AG04449 (cell line): ENCODE measurements around the gene SLC25A24.
"Not testable (repeated sequence)": the region's sequence is repeated elsewhere in the genome, so short reads cannot be mapped to it uniquely, and the experiment has no call there.

Experiments used
- CTCF ChIA-PET: fragments of 350-600 bp; formaldehyde crosslinking; extraction: SDS; loops from one replicate; lab custom pipeline; 2021; ENCODE audit warnings: antibody characterized with exemption; lab: Yijun Ruan, JAX
- POLR2A ChIA-PET: fragments of 400-600, 350-600 bp; formaldehyde crosslinking; extraction: SDS; loops from one replicate; lab custom pipeline; 2020; ENCODE audit warnings: antibody characterized with exemption, inconsistent platforms; lab: Yijun Ruan, JAX
- DNase-seq: peaks from one replicate; pipeline ENCODE4 v3.0.0-alpha.2; 2010; ENCODE audit warnings: low read depth, low spot score
- H3K4me3 ChIP-seq: 2 replicates; pipeline ENCODE4 v1.5.1; 2011; ENCODE audit warnings: low read depth, mild to moderate bottlenecking, control low read depth, low read length
- TF ChIP-seq, protein P1 (sequence below): IDR thresholded peaks from one replicate; pipeline ENCODE4 v1.5.1; 2011; ENCODE audit warnings: mild to moderate bottlenecking, moderate library complexity, low read length, control low read depth, inconsistent platforms; ENCODE audit not compliant: insufficient read depth; ENCODE audit errors: missing control alignments

SLC25A24 gene

DNA sequence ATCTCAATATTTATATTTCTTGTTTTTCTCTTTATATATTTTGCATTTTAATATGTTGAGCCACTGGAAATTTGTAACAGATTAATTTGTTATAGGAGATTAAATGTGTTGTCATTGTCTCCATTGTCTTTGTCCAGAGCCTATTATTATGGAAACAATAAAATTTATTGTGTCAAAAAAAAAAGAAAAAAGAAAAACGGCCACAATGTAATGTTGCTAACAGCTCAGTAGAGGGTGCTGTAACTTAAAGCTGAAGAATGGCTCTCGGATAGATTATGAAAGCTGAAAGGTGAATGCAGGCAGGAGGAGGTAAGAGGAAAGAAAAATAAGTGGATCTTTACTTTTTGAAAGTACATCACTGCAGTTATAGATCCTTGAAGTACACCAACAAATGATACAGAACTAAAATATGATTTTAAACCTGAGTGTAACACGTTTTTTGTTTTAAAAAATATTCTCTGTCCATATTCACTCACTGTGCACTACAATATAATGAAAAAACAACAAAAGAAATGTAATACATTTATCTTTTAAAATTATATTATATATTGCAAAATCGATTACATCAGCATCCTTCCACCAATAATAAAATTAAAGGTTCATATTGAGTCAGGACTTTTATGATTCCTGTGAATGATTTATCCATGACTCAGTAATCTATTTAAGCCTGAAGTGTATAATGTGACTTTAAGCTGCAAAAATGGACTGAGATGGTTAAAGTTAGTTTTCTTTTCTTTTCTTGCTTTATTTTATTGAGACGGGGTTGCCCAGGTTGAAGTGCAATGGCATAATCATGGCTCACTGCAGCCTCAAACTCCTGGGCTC lies 14.7 kb upstream of the SLC25A24 start:
- POLR2A ChIA-PET, H3K4me3 ChIP-seq, DNase-seq: not testable (repeated sequence)
- TF ChIP-seq, protein P1, sequence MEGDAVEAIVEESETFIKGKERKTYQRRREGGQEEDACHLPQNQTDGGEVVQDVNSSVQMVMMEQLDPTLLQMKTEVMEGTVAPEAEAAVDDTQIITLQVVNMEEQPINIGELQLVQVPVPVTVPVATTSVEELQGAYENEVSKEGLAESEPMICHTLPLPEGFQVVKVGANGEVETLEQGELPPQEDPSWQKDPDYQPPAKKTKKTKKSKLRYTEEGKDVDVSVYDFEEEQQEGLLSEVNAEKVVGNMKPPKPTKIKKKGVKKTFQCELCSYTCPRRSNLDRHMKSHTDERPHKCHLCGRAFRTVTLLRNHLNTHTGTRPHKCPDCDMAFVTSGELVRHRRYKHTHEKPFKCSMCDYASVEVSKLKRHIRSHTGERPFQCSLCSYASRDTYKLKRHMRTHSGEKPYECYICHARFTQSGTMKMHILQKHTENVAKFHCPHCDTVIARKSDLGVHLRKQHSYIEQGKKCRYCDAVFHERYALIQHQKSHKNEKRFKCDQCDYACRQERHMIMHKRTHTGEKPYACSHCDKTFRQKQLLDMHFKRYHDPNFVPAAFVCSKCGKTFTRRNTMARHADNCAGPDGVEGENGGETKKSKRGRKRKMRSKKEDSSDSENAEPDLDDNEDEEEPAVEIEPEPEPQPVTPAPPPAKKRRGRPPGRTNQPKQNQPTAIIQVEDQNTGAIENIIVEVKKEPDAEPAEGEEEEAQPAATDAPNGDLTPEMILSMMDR: peak; percentile 15
- CTCF ChIA-PET: interaction anchor here (0.8 kb wide), 1 partner anchor 15 kb away, joined by 3 read pairs; the partner anchor contains the start of gene SLC25A24

DNA sequence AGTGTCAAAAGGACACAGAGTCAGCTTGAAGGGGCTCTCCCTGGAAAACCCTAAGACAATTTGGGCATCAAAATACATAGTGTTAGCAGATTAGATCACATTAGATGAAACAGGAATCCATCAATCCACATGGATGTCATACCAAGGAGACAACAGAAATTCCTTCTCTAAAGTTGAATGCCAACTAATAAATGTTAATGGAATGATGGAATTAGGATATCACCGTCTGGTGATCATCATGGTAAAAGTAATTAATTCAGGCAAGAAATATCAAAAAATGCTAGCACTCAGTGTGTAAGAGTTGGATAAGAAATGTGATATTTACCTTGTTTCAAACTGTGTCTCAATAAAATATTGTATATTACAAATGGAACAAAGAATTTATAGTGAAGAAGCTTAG lies 10.9 kb upstream of the SLC25A24 start:
- ChIA-PET CTCF (interaction anchor here (1.0 to 1.4 kb wide), 2 partner anchors 18 to 432 kb away, joined by 3 to 4 read pairs; no protein-coding TSS in a partner anchor), POLR2A (no interaction called here)
- TF ChIP-seq, protein P1: no peak
- H3K4me3 ChIP-seq: no peak overlapping the region
- DNase-seq: no peak

DNA sequence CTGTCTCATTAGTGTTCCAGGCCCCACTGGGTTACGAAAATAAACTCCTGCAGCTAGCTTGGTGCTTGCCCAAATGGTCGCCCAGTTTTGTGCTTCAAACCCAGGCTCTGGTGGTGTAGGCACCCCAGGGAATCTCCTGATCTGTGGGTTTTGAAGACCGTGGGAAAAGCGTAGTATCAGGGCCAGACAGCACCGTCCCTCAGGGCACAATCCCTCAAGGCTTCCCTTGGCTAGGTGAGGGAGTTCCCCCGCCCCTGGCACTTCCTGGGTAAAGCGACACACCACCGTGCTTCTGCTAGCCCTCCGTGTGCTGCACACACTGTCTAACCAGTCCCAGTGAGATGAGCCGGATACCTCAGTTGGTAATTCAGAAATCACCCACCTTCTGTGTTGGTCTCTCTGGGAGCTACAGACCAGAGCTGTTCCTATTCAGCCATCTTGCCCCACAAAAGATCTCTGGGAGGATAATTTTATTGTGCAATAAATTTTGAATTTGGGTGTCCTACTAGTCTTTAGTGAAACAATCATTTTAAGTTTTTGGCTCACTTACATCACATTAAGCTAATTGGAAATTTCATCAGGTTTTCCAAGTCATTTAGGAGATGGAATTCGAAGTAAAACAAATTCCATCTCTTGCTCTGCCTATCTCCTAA lies 9.4 kb upstream of the SLC25A24 start:
- no peak for DNase-seq
- POLR2A ChIA-PET: interaction anchor here (1.0 kb wide), 1 partner anchor 9 kb away, joined by 5 read pairs; the partner anchor contains the start of gene SLC25A24
- TF ChIP-seq, protein P1: no peak
- H3K4me3 ChIP-seq: no peak overlapping the region
- CTCF ChIA-PET: interaction anchor here (1.5 kb wide), 1 partner anchor 9 kb away, joined by 4 read pairs; the partner anchor contains the start of gene SLC25A24

DNA sequence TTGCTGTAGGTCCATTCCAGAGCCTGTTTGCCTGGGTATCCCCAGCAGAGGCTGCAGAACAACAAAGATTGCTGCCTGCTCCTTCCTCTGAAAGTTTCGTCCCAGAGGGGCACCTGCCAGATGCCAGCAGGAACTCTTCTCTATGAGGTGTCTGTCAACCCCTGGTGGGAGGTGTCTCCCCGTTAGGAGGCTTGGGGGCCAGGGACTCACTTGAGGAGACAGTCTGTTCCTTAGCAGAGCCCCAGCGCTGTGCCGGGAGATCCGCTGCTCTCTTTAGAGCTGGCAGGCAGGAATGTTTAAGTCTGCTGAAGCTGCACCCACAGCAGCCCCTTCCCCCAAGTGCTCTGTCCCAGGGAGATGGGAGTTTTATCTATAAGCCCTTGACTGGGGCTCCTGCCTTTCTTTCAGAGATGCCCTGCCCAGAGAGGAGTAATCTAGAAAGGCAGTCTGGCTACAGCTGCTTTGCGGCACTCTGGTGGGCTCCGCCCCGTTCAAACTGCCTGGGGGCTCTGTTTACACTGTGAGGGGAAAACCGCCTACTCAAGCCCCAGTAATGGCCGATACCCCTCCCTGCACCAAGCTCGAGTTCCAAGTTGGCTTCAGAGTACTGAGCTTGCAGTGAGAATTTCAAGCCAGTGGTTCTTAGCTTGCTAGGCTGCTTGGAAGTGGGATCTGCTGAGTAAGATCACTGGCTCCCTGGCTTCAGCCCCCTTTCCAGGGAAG lies 8.7 kb upstream of the SLC25A24 start:
- ChIA-PET POLR2A (interaction anchor here (1.0 kb wide), 1 partner anchor 8 kb away, joined by 5 read pairs; the partner anchor contains the start of gene SLC25A24), CTCF (interaction anchor here (1.5 kb wide), 1 partner anchor 8 kb away, joined by 4 read pairs; the partner anchor contains the start of gene SLC25A24)
- no peak for DNase-seq
- TF ChIP-seq, protein P1: no peak
- no peak overlapping the region for H3K4me3 ChIP-seq

DNA sequence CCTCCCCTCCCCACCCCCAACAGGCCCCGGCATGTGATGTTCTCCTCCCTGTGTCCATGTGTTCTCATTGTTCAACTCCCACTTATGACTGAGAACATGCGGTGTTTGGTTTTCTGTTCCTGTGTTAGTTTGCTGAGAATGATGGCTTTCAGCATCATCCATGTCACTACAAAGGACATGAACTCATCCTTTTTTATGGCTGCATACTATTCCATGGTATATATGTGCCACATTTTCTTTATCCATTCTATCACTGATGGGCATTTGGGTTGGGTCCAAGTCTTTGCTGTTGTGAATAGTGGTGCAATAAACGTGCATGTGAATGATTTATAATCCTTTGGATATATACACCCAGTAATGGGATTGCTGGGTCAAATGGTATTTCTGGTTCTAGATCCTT lies 3.4 kb upstream of the SLC25A24 start:
- DNase-seq, CTCF ChIA-PET, H3K4me3 ChIP-seq, POLR2A ChIA-PET: not testable (repeated sequence)

DNA sequence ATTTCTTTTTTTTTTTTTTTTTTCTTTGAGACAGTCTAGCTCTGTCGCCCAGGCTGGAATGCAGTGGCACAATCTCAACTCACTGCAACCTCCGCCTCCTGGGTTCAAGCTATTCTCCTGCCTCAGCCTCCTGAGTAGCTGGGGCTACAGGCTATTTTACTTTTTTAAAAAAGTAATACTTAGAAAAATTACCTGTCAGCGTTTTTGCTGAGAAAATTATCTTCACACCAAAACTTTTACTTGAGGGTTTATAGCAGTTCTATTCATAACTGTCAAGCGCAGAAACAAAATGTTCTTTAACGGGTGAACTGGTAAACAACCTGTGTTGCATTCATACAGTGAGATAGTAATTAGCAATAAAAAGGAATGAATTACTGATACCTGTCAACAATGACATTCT lies 1.5 kb upstream of the SLC25A24 start:
- CTCF ChIA-PET: interaction anchor here (0.9 to 2.2 kb wide), 3 partner anchors 11 to 419 kb away, joined by 3 to 9 read pairs (median 5); no protein-coding TSS in a partner anchor
- DNase-seq: no peak

More for the DNA sequence above, 1.5 kb upstream of the SLC25A24 start:
- H3K4me3 ChIP-seq: no peak overlapping the region
- TF ChIP-seq, protein P1: no peak
- POLR2A ChIA-PET: no interaction called here
